Memory B cell (primary cell): ENCODE data around the gene SETDB1.
"Not testable (repeated sequence)": the region's sequence is repeated elsewhere in the genome, so short reads cannot be mapped to it uniquely, and the experiment has no call there.

Experiments
- ATAC-seq: fragments of 150-1000 bp; cut with Tn5 transposase; 2 replicates; pipeline ENCODE4 v1.10.0; 2021; ENCODE audit warnings: low read depth, mild to moderate bottlenecking, moderate library complexity
- DNase-seq, 2 donors: peaks; one replicate each; pipeline ENCODE4 v3.0.0; 2022; ENCODE audit warnings: low spot score in 2 of 2
- H3K27ac Mint-ChIP-seq: one replicate; pipeline ENCODE4 v1.8.0; 2022; ENCODE audit warnings: mild to moderate bottlenecking, moderate library complexity, mixed read lengths
- H3K27me3 Mint-ChIP-seq: one replicate; pipeline ENCODE4 v1.8.0; 2022; ENCODE audit warnings: mixed read lengths
- H3K36me3 Mint-ChIP-seq: one replicate; pipeline ENCODE4 v1.8.0; 2022; ENCODE audit warnings: mild to moderate bottlenecking, mixed read lengths
- H3K4me1 Mint-ChIP-seq: one replicate; pipeline ENCODE4 v1.8.0; 2022; ENCODE audit warnings: mixed read lengths
- H3K4me3 Mint-ChIP-seq: one replicate; pipeline ENCODE4 v1.8.0; 2022; ENCODE audit warnings: mild to moderate bottlenecking, moderate library complexity, mixed read lengths
- H3K9me3 Mint-ChIP-seq: one replicate; pipeline ENCODE4 v1.8.0; 2022; ENCODE audit warnings: mixed read lengths

Gene SETDB1

DNA sequence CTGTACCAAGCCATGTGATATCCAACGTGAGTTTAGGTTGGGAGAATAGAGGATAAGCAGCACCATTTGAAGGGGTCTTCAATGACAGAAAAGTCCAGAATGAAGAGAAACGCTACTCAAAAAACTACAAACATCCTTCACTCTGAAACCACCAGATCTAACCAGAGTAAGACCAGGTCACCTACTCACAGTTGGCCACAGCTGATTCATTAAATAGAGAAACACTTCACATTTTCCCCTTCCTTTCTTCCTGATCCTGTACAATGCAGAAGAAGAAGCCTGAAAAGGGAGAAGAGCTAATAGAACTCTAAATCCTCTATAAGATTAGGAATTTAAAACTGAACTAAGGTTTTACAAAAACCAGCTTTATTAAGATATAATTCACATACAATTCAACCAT, 19.4 kb upstream of the SETDB1 start:
- H3K4me3 Mint-ChIP-seq, result no peak overlapping the region
- no peak overlapping the region for H3K27ac Mint-ChIP-seq
- DNase-seq, result no peak
- H3K9me3 Mint-ChIP-seq, result no peaks in the 10 kb centered on the region
- no peak for ATAC-seq
- H3K36me3 Mint-ChIP-seq, result no peaks in the 10 kb centered on the region
- peaks cover 3% of the 10 kb centered on the region for H3K4me1 Mint-ChIP-seq
- H3K27me3 Mint-ChIP-seq, result no peaks in the 10 kb centered on the region

DNA sequence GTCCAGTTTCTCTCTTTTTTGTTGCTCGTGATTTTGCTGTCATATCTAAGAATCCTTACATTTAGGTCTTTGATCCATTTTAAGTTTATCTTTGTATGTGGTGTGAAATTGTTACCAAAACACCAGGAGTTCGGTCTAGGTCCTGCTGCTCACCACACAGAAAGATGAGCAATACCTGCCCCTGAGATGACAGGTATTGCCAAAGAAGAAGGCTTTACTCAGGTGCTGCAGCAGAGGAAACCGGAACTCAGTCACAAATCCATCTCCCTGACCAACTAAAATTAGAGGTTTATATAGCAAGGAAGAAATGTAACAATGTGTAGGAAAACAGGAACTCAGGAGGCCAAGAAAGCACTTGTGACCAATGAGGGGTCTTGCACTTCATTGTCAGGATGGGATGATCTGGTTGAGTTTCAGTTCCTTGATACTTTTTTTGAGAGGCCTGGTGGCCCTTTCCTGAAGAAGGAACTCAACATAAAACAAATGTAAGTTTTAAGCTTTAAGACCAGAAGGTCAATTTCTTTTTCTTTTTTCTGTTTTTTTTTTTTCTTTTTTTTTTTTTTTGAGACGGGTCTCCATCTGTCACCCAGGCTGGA, 16.5 kb upstream of the SETDB1 start:
- DNase-seq (no peak), ATAC-seq (peak; percentile 37)
- Mint-ChIP-seq H3K27me3 (no peaks in the 10 kb centered on the region), H3K27ac (no peak overlapping the region), H3K4me3 (no peak overlapping the region), H3K36me3 (no peaks in the 10 kb centered on the region), H3K4me1 (peaks cover 3% of the 10 kb centered on the region), H3K9me3 (no peaks in the 10 kb centered on the region)

DNA sequence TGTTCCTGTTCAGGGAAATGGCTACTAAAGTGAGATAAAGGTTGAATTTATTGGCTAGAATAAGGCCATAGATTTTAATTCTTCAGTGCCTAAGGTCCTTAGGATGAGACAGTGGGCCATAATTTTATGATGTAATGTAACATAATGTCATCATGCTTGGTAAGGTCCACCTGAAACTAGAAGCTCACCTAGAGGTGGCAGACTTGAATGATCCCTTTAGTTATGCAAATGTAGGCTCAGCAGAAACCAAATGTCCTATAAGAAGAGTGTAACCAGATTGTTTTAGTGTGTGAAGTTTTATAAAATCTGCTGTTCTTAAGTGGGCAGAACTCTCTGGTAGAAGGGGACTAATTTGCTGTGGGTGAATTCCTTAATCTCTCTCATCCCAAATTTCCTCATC, 13.5 kb upstream of the SETDB1 start:
- no peaks in the 10 kb centered on the region for H3K36me3 Mint-ChIP-seq
- ATAC-seq (no peak), DNase-seq (no peak)
- H3K9me3 Mint-ChIP-seq, result no peaks in the 10 kb centered on the region
- peaks cover 3% of the 10 kb centered on the region for H3K4me1 Mint-ChIP-seq
- H3K27me3 Mint-ChIP-seq, result no peaks in the 10 kb centered on the region
- no peak overlapping the region for H3K4me3 Mint-ChIP-seq
- no peak overlapping the region for H3K27ac Mint-ChIP-seq

DNA sequence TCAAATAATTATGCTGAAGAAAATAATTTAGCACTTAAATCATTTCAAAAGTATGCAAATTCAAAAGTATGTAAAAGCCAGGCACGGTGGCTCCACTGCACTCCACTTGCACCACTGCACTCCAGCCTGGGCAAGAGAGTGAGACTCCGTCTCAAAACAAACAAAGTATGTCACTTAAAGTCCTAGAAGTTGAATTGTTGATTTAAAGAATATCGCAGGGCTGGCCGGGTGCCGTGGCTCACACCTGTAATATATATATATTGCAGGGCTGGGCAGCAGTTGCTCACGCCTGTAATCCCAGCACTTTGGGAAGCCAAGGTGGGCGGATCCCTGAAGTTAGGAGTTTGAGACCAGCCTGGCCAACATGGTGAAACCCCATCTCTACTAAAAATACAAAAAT, 8.8 kb upstream of the SETDB1 start:
- ATAC-seq, result no peak
- Mint-ChIP-seq H3K27me3 (no peaks in the 10 kb centered on the region), H3K27ac (no peak overlapping the region), H3K4me1 (peaks cover 3% of the 10 kb centered on the region), H3K36me3 (no peaks in the 10 kb centered on the region), H3K9me3 (no peaks in the 10 kb centered on the region), H3K4me3 (no peak overlapping the region)
- no peak for DNase-seq

DNA sequence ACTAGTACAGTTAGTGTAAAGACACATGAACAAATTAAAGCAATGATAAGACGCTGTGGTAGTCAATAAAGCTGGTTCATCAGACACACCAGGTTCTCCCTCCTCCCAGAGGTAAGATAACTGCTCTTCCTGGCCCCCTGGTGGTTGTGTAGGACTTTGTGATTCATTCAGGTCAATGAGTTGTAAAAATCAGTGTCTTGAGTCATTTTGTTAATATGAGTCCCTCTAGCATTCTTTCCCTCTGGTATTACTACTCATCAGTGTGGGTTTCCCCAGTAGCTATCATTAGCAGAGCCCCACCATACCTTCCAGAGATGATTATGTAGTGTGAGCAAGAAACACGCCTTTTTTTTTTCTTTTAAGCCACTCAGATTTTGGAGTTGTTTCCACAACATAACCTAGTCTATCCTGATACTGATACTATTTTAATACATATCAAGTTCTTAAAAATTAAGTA, 3.6 kb upstream of the SETDB1 start:
- H3K27ac Mint-ChIP-seq, result no peak overlapping the region
- H3K4me3 Mint-ChIP-seq, result no peak overlapping the region

DNA sequence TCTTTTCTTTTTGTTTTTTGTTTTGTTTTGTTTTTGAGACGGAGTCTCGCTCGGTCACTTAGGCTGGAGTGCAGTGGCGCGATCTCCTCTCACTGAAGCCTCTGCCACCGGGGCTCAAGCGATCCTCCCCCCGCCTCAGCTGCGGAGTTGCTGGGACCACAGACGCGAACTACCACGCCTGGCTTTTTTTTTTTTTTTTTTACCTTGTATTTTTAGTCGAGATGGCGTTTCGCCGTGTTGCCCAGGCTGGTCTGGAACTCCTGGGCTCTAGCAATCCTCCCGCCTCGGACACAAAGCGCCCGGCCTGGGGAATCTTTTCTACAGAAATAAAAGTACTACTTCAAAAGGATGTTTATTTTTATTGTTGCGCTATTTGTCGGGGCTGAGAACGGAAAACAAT, 1.1 kb upstream of the SETDB1 start:
- ATAC-seq (no peak), DNase-seq (no peak)
- Mint-ChIP-seq H3K36me3 (peaks cover 16% of the 10 kb centered on the region), H3K4me3 (peak overlapping the region; percentile 95), H3K4me1 (peaks cover 13% of the 10 kb centered on the region), H3K9me3 (no peaks in the 10 kb centered on the region), H3K27me3 (no peaks in the 10 kb centered on the region), H3K27ac (peak overlapping the region; percentile 96)

More for the DNA sequence above, 3.6 kb upstream of the SETDB1 start:
- peaks cover 3% of the 10 kb centered on the region for H3K36me3 Mint-ChIP-seq
- ATAC-seq (peak; percentile 30), DNase-seq (peak; percentile 56 to 71)
- H3K9me3 Mint-ChIP-seq, result no peaks in the 10 kb centered on the region
- no peaks in the 10 kb centered on the region for H3K27me3 Mint-ChIP-seq
- H3K4me1 Mint-ChIP-seq, result peaks cover 11% of the 10 kb centered on the region

DNA sequence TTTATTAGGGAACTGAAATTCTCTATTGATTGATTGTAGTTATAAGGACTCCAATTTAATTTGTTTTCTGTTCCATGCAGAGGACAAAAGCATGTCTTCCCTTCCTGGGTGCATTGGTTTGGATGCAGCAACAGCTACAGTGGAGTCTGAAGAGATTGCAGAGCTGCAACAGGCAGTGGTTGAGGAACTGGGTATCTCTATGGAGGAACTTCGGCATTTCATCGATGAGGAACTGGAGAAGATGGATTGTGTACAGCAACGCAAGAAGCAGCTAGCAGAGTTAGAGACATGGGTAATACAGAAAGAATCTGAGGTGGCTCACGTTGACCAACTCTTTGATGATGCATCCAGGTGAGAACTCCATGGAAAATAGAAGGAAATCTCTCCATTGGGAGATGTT, 1.5 kb downstream of the SETDB1 start:
- Mint-ChIP-seq H3K27me3 (no peaks in the 10 kb centered on the region), H3K27ac (no peak overlapping the region), H3K36me3 (peaks cover 33% of the 10 kb centered on the region), H3K9me3 (peaks cover 2% of the 10 kb centered on the region), H3K4me3 (peak overlapping the region; percentile 95), H3K4me1 (peaks cover 8% of the 10 kb centered on the region)
- no peak for DNase-seq
- no peak for ATAC-seq

DNA sequence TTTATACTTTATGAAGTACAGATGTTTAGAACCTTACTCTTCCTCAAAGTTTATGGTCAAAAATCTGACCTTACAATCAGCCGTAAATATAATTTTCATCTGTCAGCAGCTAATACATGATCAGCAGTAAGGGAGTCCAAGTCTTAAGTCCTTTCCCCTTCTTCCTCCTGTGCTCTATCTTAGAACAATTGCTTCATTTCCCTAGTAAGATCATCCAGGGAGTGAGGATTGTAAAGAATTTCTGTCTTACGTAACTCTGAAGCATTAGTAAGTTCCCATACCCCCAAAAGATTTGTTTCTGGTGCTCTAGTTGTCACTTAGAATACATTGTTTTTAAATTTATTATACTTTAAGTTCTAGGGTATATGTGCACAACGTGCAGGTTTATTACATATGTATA, 2.1 kb downstream of the SETDB1 start:
- Mint-ChIP-seq H3K36me3 (peaks cover 36% of the 10 kb centered on the region), H3K27ac (no peak overlapping the region), H3K9me3 (peaks cover 2% of the 10 kb centered on the region), H3K27me3 (no peaks in the 10 kb centered on the region), H3K4me3 (no peak overlapping the region), H3K4me1 (peaks cover 6% of the 10 kb centered on the region)
- DNase-seq (no peak), ATAC-seq (no peak)

DNA sequence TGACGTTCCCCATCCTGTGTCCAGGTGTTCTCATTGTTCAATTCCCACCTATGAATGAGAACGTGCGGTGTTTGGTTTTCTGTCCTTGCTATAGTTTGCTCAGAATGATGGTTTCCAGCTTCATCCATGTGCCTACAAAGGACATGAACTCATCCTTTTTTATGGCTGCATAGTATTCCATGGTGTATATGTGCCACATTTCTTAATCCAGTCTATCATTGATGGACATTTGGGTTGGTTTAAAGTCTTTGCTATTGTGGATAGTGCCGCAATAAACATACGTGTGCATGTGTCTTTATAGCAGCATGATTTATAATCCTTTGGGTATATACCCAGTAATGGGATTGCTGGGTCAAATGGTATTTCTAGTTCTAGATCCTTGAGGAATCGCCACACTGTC, 2.6 kb downstream of the SETDB1 start:
- H3K4me1 Mint-ChIP-seq, H3K27me3 Mint-ChIP-seq, H3K9me3 Mint-ChIP-seq, H3K4me3 Mint-ChIP-seq, ATAC-seq, H3K27ac Mint-ChIP-seq, DNase-seq: not testable (repeated sequence)
- H3K36me3 Mint-ChIP-seq, result peaks cover 36% of the 10 kb centered on the region

DNA sequence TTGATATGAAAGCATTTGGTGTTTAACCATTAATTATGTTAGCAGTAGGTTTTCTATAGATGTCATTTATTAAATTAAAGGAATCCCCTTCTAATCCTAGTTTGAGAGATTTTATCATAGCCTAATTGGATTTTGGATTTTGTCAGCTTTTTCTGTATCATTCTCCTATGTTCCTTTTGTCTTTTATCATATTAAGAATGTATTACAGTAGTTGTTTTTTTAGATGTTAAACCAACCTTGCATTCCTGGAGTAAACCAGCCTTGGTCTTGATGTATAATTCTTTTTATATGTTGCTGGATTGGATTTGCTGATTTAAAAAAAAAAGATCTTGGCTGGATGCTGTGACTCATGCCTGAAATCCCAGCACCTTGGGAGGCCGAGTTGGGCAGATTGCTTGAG, 5.6 kb downstream of the SETDB1 start:
- ATAC-seq, result no peak
- H3K4me1 Mint-ChIP-seq, result peaks cover 11% of the 10 kb centered on the region
- H3K4me3 Mint-ChIP-seq, result no peak overlapping the region
- DNase-seq, result no peak
- H3K9me3 Mint-ChIP-seq, result peaks cover 2% of the 10 kb centered on the region
- peaks cover 47% of the 10 kb centered on the region for H3K36me3 Mint-ChIP-seq
- H3K27me3 Mint-ChIP-seq, result no peaks in the 10 kb centered on the region
- no peak overlapping the region for H3K27ac Mint-ChIP-seq

DNA sequence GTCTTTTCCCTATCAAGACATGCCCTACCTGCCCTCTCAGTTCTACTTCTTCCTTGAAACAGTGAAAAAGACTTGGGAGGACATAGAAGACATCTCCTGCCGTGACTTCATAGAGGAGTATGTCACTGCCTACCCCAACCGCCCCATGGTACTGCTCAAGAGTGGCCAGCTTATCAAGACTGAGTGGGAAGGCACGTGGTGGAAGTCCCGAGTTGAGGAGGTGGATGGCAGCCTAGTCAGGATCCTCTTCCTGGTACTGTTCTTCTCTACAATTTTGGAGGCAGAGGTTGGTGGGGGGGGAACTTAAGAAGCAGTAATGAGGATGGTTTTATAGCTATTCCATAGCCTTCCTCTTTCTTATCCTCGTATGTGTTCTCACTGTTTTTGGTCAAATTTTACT, 18.7 kb downstream of the SETDB1 start:
- Mint-ChIP-seq H3K27me3 (no peaks in the 10 kb centered on the region), H3K4me3 (no peak overlapping the region), H3K36me3 (peaks cover 42% of the 10 kb centered on the region), H3K4me1 (no peaks in the 10 kb centered on the region), H3K9me3 (no peaks in the 10 kb centered on the region), H3K27ac (peak overlapping the region; percentile 73)
- ATAC-seq (no peak), DNase-seq (no peak)

DNA sequence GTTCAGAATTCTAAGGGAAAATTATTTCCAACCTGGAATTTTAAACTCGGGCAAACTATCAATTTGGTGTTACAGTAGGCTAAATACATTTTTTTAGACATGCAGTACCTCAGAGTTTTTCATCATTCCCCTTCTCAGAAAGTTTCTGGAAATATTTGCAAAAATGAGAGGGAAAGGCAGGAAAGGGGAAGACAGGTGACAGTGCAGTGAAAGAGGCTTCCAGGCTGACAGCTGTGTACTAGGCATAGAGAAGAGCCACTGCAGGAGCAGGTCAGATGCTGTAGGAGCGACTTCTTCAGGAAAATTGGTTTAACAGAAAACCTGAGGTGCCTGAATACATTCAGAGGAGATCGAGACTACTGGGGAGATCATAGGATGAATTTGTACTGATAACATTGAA, 28.5 kb downstream of the SETDB1 start:
- no peaks in the 10 kb centered on the region for H3K27me3 Mint-ChIP-seq
- DNase-seq (no peak), ATAC-seq (no peak)
- H3K4me3 Mint-ChIP-seq, result no peak overlapping the region
- H3K36me3 Mint-ChIP-seq, result peaks cover 39% of the 10 kb centered on the region
- H3K27ac Mint-ChIP-seq, result no peak overlapping the region
- no peaks in the 10 kb centered on the region for H3K9me3 Mint-ChIP-seq
- H3K4me1 Mint-ChIP-seq, result peaks cover 2% of the 10 kb centered on the region

DNA sequence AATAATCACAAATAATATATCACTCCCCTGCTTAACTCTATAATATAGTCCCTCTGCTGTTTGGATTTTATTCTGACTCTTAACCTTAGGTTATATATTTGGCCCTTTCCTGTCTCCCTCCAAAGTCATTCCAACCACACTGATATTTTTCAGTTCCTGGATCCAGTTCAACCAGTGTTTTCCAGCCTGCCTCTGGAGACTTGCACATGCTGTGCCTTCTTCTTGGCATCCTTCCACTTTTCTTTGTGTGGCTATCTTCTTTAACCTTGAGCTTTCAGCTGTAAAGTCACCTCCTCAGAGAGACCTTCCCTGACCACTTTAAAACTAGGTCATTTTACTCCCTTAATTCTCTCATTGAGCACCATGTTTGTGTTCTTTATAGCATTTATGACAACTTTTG, 29.1 kb downstream of the SETDB1 start:
- H3K4me3 Mint-ChIP-seq, result no peak overlapping the region
- H3K4me1 Mint-ChIP-seq, result peaks cover 2% of the 10 kb centered on the region
- H3K9me3 Mint-ChIP-seq, result no peaks in the 10 kb centered on the region
- no peak for DNase-seq
- H3K36me3 Mint-ChIP-seq, result peaks cover 40% of the 10 kb centered on the region
- ATAC-seq, result no peak
- H3K27ac Mint-ChIP-seq, result no peak overlapping the region
- H3K27me3 Mint-ChIP-seq, result no peaks in the 10 kb centered on the region

DNA sequence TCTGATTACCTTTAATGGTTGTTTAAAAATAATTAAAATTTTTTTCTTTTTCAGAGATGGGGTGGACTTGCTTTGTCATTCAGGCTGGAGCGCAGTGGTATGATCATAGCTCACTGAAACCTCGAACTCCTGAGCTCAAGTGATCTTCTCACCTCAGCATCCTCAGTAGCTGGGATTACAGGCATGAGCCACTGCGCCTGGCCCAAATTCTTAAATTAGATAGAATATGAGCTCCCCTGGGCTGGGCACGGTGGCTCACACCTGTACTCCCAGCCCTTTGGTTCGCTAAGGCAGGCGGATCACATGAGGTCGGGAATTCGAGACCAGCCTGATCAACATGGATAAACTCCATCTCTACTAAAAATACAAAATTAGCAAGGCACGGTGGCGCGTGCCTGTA, 31.5 kb downstream of the SETDB1 start:
- Mint-ChIP-seq H3K4me1 (no peaks in the 10 kb centered on the region), H3K27ac (no peak overlapping the region), H3K36me3 (peaks cover 32% of the 10 kb centered on the region), H3K9me3 (no peaks in the 10 kb centered on the region), H3K27me3 (no peaks in the 10 kb centered on the region), H3K4me3 (no peak overlapping the region)
- ATAC-seq (no peak), DNase-seq (no peak)

DNA sequence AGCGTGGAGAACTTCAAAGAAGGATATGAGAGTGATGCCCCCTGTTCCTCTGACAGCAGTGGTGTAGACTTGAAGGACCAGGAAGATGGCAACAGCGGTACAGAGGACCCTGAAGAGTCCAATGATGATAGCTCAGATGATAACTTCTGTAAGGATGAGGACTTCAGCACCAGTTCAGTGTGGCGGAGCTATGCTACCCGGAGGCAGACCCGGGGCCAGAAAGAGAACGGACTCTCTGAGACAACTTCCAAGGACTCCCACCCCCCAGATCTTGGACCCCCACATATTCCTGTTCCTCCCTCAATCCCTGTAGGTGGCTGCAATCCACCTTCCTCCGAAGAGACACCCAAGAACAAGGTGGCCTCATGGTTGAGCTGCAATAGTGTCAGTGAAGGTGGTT, 34.5 kb downstream of the SETDB1 start:
- Mint-ChIP-seq H3K27ac (no peak overlapping the region), H3K9me3 (no peaks in the 10 kb centered on the region), H3K4me1 (no peaks in the 10 kb centered on the region), H3K27me3 (no peaks in the 10 kb centered on the region), H3K36me3 (peaks cover 40% of the 10 kb centered on the region), H3K4me3 (no peak overlapping the region)
- DNase-seq (no peak), ATAC-seq (no peak)
